ENCODE measurements around the gene IFTAP. TPM values are rescaled to one million over a fixed set of nuclear protein-coding genes. Genes with fewer than 3 reads are reported as not detected.
"Not testable (repeated sequence)": the region's sequence is repeated elsewhere in the genome, so short reads cannot be mapped to it uniquely, and the experiment has no call there.

IFTAP gene
- total and polyA plus RNA-seq, 2 of the 13 experiments (the other 11 are each of a cell fraction or from before 2014, with no cell fraction given): 11.3 to 29.4 TPM

GRCh38 chr11:36661359-36661758 lies 67.1 kb downstream of the IFTAP start:
- POLR2A ChIA-PET; CTCF ChIA-PET (ENCODE audit: low intra/inter-chr PET ratio, low total read pairs); H3K27ac ChIP-seq (ENCODE audit: extremely low read length, insufficient read depth, low read length); H4K20me1 ChIP-seq (ENCODE audit: insufficient read depth, low read length); H3K79me2 ChIP-seq (ENCODE audit: insufficient read depth, low read length); H3K4me1 ChIP-seq (ENCODE audit: insufficient read depth, low read length); H3K27me3 ChIP-seq (ENCODE audit: control insufficient read depth in 1 of 2, insufficient read depth in 2 of 2, low read length in 2 of 2); in situ Hi-C loops (cut with HindIII; ENCODE audit: extremely low pct_ligation_motif_present, low pct_unique_long_range_greater_than_20kb); intact Hi-C loops (cut with micrococcal nuclease; ENCODE audit: unreplicated experiment); DNase-seq (ENCODE audit: low spot score); H3K4me2 ChIP-seq (ENCODE audit: low read depth, low read length); FAIRE-seq; H3K4me3 ChIP-seq (replicated peaks in 1 of 3; ENCODE audit: insufficient read depth in 1 of 3, low read depth in 2 of 3, low read length in 3 of 3); H3K36me3 ChIP-seq (replicated peaks in 1 of 2; ENCODE audit: control insufficient read depth in 1 of 2, insufficient read depth in 2 of 2, low read length in 2 of 2); ATAC-seq; H2AFZ ChIP-seq (ENCODE audit: low read length); BruUV-seq (replicated peaks); H3K9me3 ChIP-seq (ENCODE audit: low read length); H3K9ac ChIP-seq (ENCODE audit: insufficient read depth, low read depth, low read length): not testable (repeated sequence)
- TF ChIP-seq HNF4A (CRISPR knock-in tag; IDR thresholded peaks at IDR 0.05) (0 out of 2 replicates have a peak, but pooled peaks have one; percentile 18), FOSL2 (CRISPR knock-in tag; IDR thresholded peaks at IDR 0.05) (peak; percentile 23; the same call in 1 of the 2 replicates), NFE2L2 (IDR thresholded peaks at IDR 0.05; ENCODE audit: low read length) (peak; percentile 67), MAFF (IDR thresholded peaks at IDR 0.05; ENCODE audit: low read depth, low read length) (peak; percentile 30; the same call in 1 of the 2 replicates), NFE2 (CRISPR knock-in tag; IDR thresholded peaks at IDR 0.05) (peak; percentile 80; the same call in 1 of the 2 replicates)
- 80% methylated on average over 1 of the region's 2 CpGs for WGBS (ENCODE audit: low lambda C conversion rate)

GRCh38 chr11:36672815-36673450 lies 78.6 kb downstream of the IFTAP start:
- Histone ChIP-seq H3K79me2 (ENCODE audit: insufficient read depth, low read length) (no peaks in the 10 kb centered on the region), H3K4me2 (ENCODE audit: low read depth, low read length) (no peak overlapping the region), H2AFZ (ENCODE audit: low read length) (no peak overlapping the region), H3K4me3 (replicated peaks in 1 of 3; ENCODE audit: insufficient read depth in 1 of 3, low read depth in 2 of 3, low read length in 3 of 3) (no peak overlapping the region), H3K36me3 (replicated peaks in 1 of 2; ENCODE audit: control insufficient read depth in 1 of 2, insufficient read depth in 2 of 2, low read length in 2 of 2) (no peaks in the 10 kb centered on the region), H3K9ac (ENCODE audit: insufficient read depth, low read depth, low read length) (no peak overlapping the region), H3K4me1 (ENCODE audit: insufficient read depth, low read length) (no peaks in the 10 kb centered on the region), H4K20me1 (ENCODE audit: insufficient read depth, low read length) (no peaks in the 10 kb centered on the region), H3K27me3 (ENCODE audit: control insufficient read depth in 1 of 2, insufficient read depth in 2 of 2, low read length in 2 of 2) (no peaks in the 10 kb centered on the region), H3K9me3 (ENCODE audit: low read length) (no peaks in the 10 kb centered on the region), H3K27ac (ENCODE audit: extremely low read length, insufficient read depth, low read length) (no peak overlapping the region)
- TF ChIP-seq SMC3 (IDR thresholded peaks at IDR 0.05; ENCODE audit: low read length) (peak; percentile 13; the same call in 1 of the 2 replicates), ZZZ3 (CRISPR knock-in tag; IDR thresholded peaks at IDR 0.05; ENCODE audit: borderline replicate concordance) (no peak), CTCF (CRISPR knock-in tag; IDR thresholded peaks at IDR 0.05) (peak; percentile 66), SUZ12 (IDR thresholded peaks at IDR 0.05; ENCODE audit: low read depth, low read length) (no peak), ZKSCAN1 (IDR thresholded peaks at IDR 0.05; ENCODE audit: low read length) (no peak), GATA4 (IDR thresholded peaks at IDR 0.05; ENCODE audit: borderline replicate concordance, low read depth) (no peak), FOXA3 (CRISPR knock-in tag; IDR thresholded peaks at IDR 0.05) (no peak), ARID3A (IDR thresholded peaks at IDR 0.05; ENCODE audit: low read depth, low read length) (peak; percentile 57; the same call in 1 of the 2 replicates), BHLHE40 (IDR thresholded peaks at IDR 0.05; ENCODE audit: low read length) (no peak), STAG1 (CRISPR knock-in tag; IDR thresholded peaks at IDR 0.05) (peak; percentile 37), ATAD3A (CRISPR knock-in tag; IDR thresholded peaks at IDR 0.05) (no peak)
- CTCF ChIA-PET (ENCODE audit: low intra/inter-chr PET ratio, low total read pairs): interaction anchor here (2.3 kb wide), 1 partner anchor 108 kb away, joined by 26 read pairs; no protein-coding TSS in a partner anchor
- intact Hi-C loops (cut with micrococcal nuclease; ENCODE audit: unreplicated experiment): loop anchor here (1.0 kb wide), 1 partner anchor 109 kb away; no protein-coding TSS in a partner anchor
- POLR2A ChIA-PET: no interaction called here
- in situ Hi-C loops (cut with HindIII; ENCODE audit: extremely low pct_ligation_motif_present, low pct_unique_long_range_greater_than_20kb): no loop called here
- peak; percentile 81 for FAIRE-seq
- peak; percentile 53 for ATAC-seq
- BruUV-seq (replicated peaks): no TSS peak
- 39% methylated on average over 5 of the region's 5 CpGs for WGBS (ENCODE audit: low lambda C conversion rate)
- DNase-seq (ENCODE audit: low spot score): peak; percentile 55

All from HepG2 (cell line).